Stimulated activated CD8-positive, alpha-beta memory T cell treated with anti-CD3 and anti-CD28 coated beads, Interleukin-7, amount 100 ng/mL, for 1 hour (primary cell): Measurements from ENCODE around the gene ITGAL.
"Not testable (repeated sequence)": the region's sequence is repeated elsewhere in the genome, so short reads cannot be mapped to it uniquely, and the experiment has no call there.

ENCODE experiments used
- DNase-seq, 2 donors: peaks; one replicate each; pipeline ENCODE4 v3.0.0-alpha.2; 2020; ENCODE audit warnings: low read depth in 2 of 2

ITGAL gene

GRCh38 chr16:30472328-30472942 lies at the start of gene ITGAL:
Gene ITGAL, plus strand, starts transcription at chr16:30472742. Its CDS starts 96 bp downstream, at chr16:30472838.
- DNase-seq: peak; percentile 51 to 56

GRCh38 chr16:30428055-30428454 lies 44.5 kb upstream of the ITGAL start:
- no peak for DNase-seq

GRCh38 chr16:30429418-30429677 lies 43.2 kb upstream of the ITGAL start:
- no peak for DNase-seq

- peak; percentile 83 to 89 for DNase-seq
These were observed 42.7 kb upstream of the ITGAL start, which contains the start of gene DCTPP1 for GRCh38 chr16:30429678-30430427. Gene DCTPP1, minus strand, starts transcription at chr16:30430030. Its CDS starts 50 bp downstream, at chr16:30429980.

- DNase-seq: no peak
These were observed 42.0 kb upstream of the ITGAL start for GRCh38 chr16:30430428-30430970.

- no peak for DNase-seq
These were observed 37.7 kb upstream of the ITGAL start for GRCh38 chr16:30434852-30435251.

- no peak for DNase-seq
These were observed 35.0 kb upstream of the ITGAL start for GRCh38 chr16:30437511-30438046.

- no peak for DNase-seq
These were observed 33.7 kb upstream of the ITGAL start for GRCh38 chr16:30438835-30439234.

- DNase-seq: no peak
These were observed 32.7 kb upstream of the ITGAL start for GRCh38 chr16:30439720-30440348.

GRCh38 chr16:30443631-30444030 lies 28.9 kb upstream of the ITGAL start:
- DNase-seq: no peak

GRCh38 chr16:30444231-30445148 lies 28.1 kb upstream of the ITGAL start:
- DNase-seq: no peak

- no peak for DNase-seq
These were observed 27.5 kb upstream of the ITGAL start for GRCh38 chr16:30445149-30445407.

GRCh38 chr16:30445408-30446202 lies 26.9 kb upstream of the ITGAL start, which contains the start of gene SEPHS2:
Gene SEPHS2, minus strand, starts transcription at chr16:30445874. Its CDS starts 147 bp downstream, at chr16:30445727.
- peak; percentile 92 for DNase-seq

GRCh38 chr16:30446203-30446595 lies 26.3 kb upstream of the ITGAL start:
- DNase-seq: no peak

GRCh38 chr16:30447512-30448226 lies 24.9 kb upstream of the ITGAL start:
- no peak for DNase-seq

GRCh38 chr16:30449116-30449435 lies 23.5 kb upstream of the ITGAL start:
- no peak for DNase-seq

GRCh38 chr16:30452709-30453580 lies 19.6 kb upstream of the ITGAL start:
- DNase-seq: not testable (repeated sequence)

- DNase-seq: no peak
These were observed 16.2 kb upstream of the ITGAL start for GRCh38 chr16:30456302-30456701.

GRCh38 chr16:30457256-30457655 lies 15.3 kb upstream of the ITGAL start:
- DNase-seq: no peak
